HepG2 (cell line): ENCODE data around the gene SH3GL1. TPM values are rescaled to one million over a fixed set of nuclear protein-coding genes. Genes with fewer than 3 reads are reported as not detected.
A peak's percentile ranks its signal among the peaks of the same experiment; 100 is the strongest.

Source experiments
- ATAC-seq: fragments of 200-7000 bp; cut with Tn5 transposase; 3 replicates; pipeline ENCODE4 v1.9.1; 2020; ENCODE audit warnings: mild to moderate bottlenecking, moderate library complexity
- BruUV-seq: library from RNA; stranded (reverse); fragments of 400-500 nt; replicated peaks from 2 replicates; lab custom pipeline; 2021; lab: Mats Ljungman, UMichigan
- CTCF ChIA-PET: fragments of 300-600 bp; formaldehyde crosslinking; extraction: SDS; loops from one replicate; lab custom pipeline; 2021; ENCODE audit warnings: low total read pairs, inconsistent platforms, low intra/inter-chr PET ratio; lab: Yijun Ruan, JAX
- POLR2A ChIA-PET: fragments of 350-600 bp; sonication (Branson Sonifier 250); formaldehyde crosslinking; loops from one replicate; lab custom pipeline; 2020; ENCODE audit warnings: antibody characterized with exemption, inconsistent platforms; lab: Yijun Ruan, JAX
- DNase-seq: peaks from one replicate; pipeline ENCODE4 v3.0.0-alpha.2; 2015; ENCODE audit warnings: low spot score
- FAIRE-seq: peaks from 3 replicates; lab custom pipeline; 2011; peaks lifted over from hg19 to GRCh38; lab: Jason Lieb, UNC
- H2AFZ ChIP-seq: one replicate; pipeline ENCODE4 v1.6.1; 2011; ENCODE audit warnings: low read length, inconsistent platforms
- H3K27ac ChIP-seq: fragments of 300-600 bp; 3 replicates; pipeline ENCODE4 v1.8.0; 2011; ENCODE audit warnings: mixed run types, mild to moderate bottlenecking, mixed read lengths, low read length, inconsistent platforms; ENCODE audit not compliant: insufficient read depth; ENCODE audit errors: extremely low read length
- H3K27me3 ChIP-seq, 2 experiments: fragments of 200-600 bp in 1 of 2; 2 replicates in 1 of 2; 3 replicates in 1 of 2; pipeline versions ENCODE4 v1.6.0 to v1.8.0; 2011; ENCODE audit warnings: low read length in 2 of 2, mild to moderate bottlenecking in 2 of 2, moderate library complexity in 2 of 2, inconsistent platforms in 1 of 2; ENCODE audit not compliant: insufficient read depth in 2 of 2, control insufficient read depth in 1 of 2
- H3K36me3 ChIP-seq, 2 experiments: fragments of 200-600 bp in 1 of 2; replicated peaks in 1 of 2; 2 replicates in 1 of 2; 3 replicates in 1 of 2; pipeline versions ENCODE4 v1.5.1 to v1.8.0; 2011; ENCODE audit warnings: low read length in 2 of 2, inconsistent platforms in 1 of 2; ENCODE audit not compliant: insufficient read depth in 2 of 2, control insufficient read depth in 1 of 2
- H3K4me1 ChIP-seq: 2 replicates; pipeline ENCODE4 v1.5.1; 2012; ENCODE audit warnings: low read length, inconsistent platforms; ENCODE audit not compliant: insufficient read depth
- H3K4me2 ChIP-seq: 2 replicates; pipeline ENCODE4 v1.6.0; 2011; ENCODE audit warnings: low read depth, low read length, inconsistent platforms
- H3K4me3 ChIP-seq, 3 experiments: fragments of 200-600 bp in 1 of 3; sonication (generic), shearing (Covaris generic) in 1 of 3; replicated peaks in 1 of 3; 2 replicates each; pipeline ENCODE4 v1.5.1; 2011 to 2016; ENCODE audit warnings: low read length in 3 of 3, inconsistent platforms in 2 of 3, low read depth in 2 of 3, mild to moderate bottlenecking in 2 of 3, control low read depth in 1 of 3, mixed read lengths in 1 of 3; ENCODE audit not compliant: insufficient read depth in 1 of 3
- H3K79me2 ChIP-seq: one replicate; pipeline ENCODE4 v1.6.1; 2011; ENCODE audit warnings: low read length, inconsistent platforms; ENCODE audit not compliant: insufficient read depth
- H3K9ac ChIP-seq: 2 replicates; pipeline ENCODE4 v1.6.0; 2011; ENCODE audit warnings: mild to moderate bottlenecking, low read depth, low read length, inconsistent platforms; ENCODE audit not compliant: insufficient read depth
- H3K9me3 ChIP-seq: 2 replicates; pipeline ENCODE4 v1.5.1; 2012; ENCODE audit warnings: mild to moderate bottlenecking, low read length
- H4K20me1 ChIP-seq: 2 replicates; pipeline ENCODE4 v1.6.0; 2011; ENCODE audit warnings: inconsistent platforms, mild to moderate bottlenecking, low read length, moderate library complexity; ENCODE audit not compliant: insufficient read depth
- AGO1 ChIP-seq: fragments of 200-400 bp; formaldehyde crosslinking; IDR thresholded peaks from 2 replicates; pipeline ENCODE4 v1.6.1; 2017; ENCODE audit warnings: mild to moderate bottlenecking, low read depth, low read length, moderate library complexity; ENCODE audit not compliant: poor library complexity, severe bottlenecking
- FOXA1 ChIP-seq, 2 experiments: fragments of 450-650 bp in 1 of 2; sonication (generic) in 1 of 2; formaldehyde crosslinking in 1 of 2; IDR thresholded peaks; 2 replicates each; pipeline versions ENCODE4 v1.4.0 to v1.6.1; 2016 to 2020; ENCODE audit warnings: missing genetic modification reagents in 1 of 2
- HNRNPL ChIP-seq: fragments of 200-400 bp; formaldehyde crosslinking; IDR thresholded peaks from 2 replicates; pipeline ENCODE4 v1.6.1; 2017; ENCODE audit warnings: mild to moderate bottlenecking, low read depth, low read length
- MTERF4 ChIP-seq: sonication (generic); formaldehyde crosslinking; IDR thresholded peaks from 2 replicates; pipeline ENCODE4 v1.8.0; 2023; ENCODE audit warnings: mild to moderate bottlenecking, missing genetic modification reagents
- POLR2G ChIP-seq: fragments of 200-400 bp; formaldehyde crosslinking; IDR thresholded peaks from 2 replicates; pipeline ENCODE4 v1.6.1; 2018; ENCODE audit warnings: mild to moderate bottlenecking, low read depth, low read length, moderate library complexity
- PRDM15 ChIP-seq: sonication (generic); formaldehyde crosslinking; IDR thresholded peaks from 2 replicates; pipeline ENCODE4 v1.4.0; 2020; ENCODE audit warnings: missing genetic modification reagents
- SMYD3 ChIP-seq: sonication (generic); formaldehyde crosslinking; IDR thresholded peaks from 2 replicates; pipeline ENCODE4 v1.8.1; 2023; ENCODE audit warnings: mild to moderate bottlenecking, missing genetic modification reagents
- STAG1 ChIP-seq: sonication (generic); formaldehyde crosslinking; IDR thresholded peaks from 2 replicates; pipeline ENCODE4 v1.4.0; 2020; ENCODE audit warnings: missing genetic modification reagents
- ZBTB38 ChIP-seq: sonication (generic); formaldehyde crosslinking; IDR thresholded peaks from 2 replicates; pipeline ENCODE4 v1.5.1; 2020; ENCODE audit warnings: mild to moderate bottlenecking, missing genetic modification reagents
- ZNF713 ChIP-seq: sonication (generic); formaldehyde crosslinking; IDR thresholded peaks from 2 replicates; pipeline ENCODE4 v1.4.0; 2020; ENCODE audit warnings: mild to moderate bottlenecking, missing genetic modification reagents
- ZNF841 ChIP-seq: sonication (generic); formaldehyde crosslinking; IDR thresholded peaks from 2 replicates; pipeline ENCODE4 v1.8.1; 2023; ENCODE audit warnings: missing genetic modification reagents, borderline replicate concordance
- WGBS: methylation state at CpG from one replicate; pipeline ENCODE4 v1.1.6; 2017; ENCODE audit warnings: low lambda C conversion rate; 5-methylcytosine and 5-hydroxymethylcytosine counted together
- in situ Hi-C: cut with HindIII; loops from 2 replicates; pipeline ENCODE4 v1.10.0; 2017; ENCODE audit warnings: low pct_unique_long_range_greater_than_20kb; ENCODE audit not compliant: extremely low pct_ligation_motif_present
- intact Hi-C: fragments of 100-400 bp; cut with micrococcal nuclease; formaldehyde crosslinking; loops from one replicate; pipeline ENCODE4 v1.10.0; 2022; ENCODE audit not compliant: unreplicated experiment
- polyA plus RNA-seq, 8 experiments: library from polyadenylated mRNA; depleted of rRNA in 3 of 8; stranded (reverse) in 7 of 8; unstranded in 1 of 8; fragments of >200 nt; fragmentation: Illumina TruSeq in 4 of 8; extraction: Trizol in 4 of 8; gene quantifications; 2 replicates each; pipeline versions ENCODE4 v1.2.1 to v1.2.3, GENCODE V29; 2011 to 2016; ENCODE audit warnings: low read depth in 4 of 8, missing spikeins in 1 of 8, mixed read lengths in 1 of 8; ENCODE audit not compliant: insufficient read depth in 1 of 8
- total RNA-seq, 5 experiments: library from RNA; depleted of rRNA; stranded (reverse); fragments of >200 nt; fragmentation: Illumina TruSeq; extraction: Trizol; gene quantifications; 2 replicates each; pipeline ENCODE4 v1.2.3, GENCODE V29; 2016; ENCODE audit warnings: low read depth in 1 of 5
- TF ChIP-seq, protein P1 (sequence below): sonication (generic); formaldehyde crosslinking; IDR thresholded peaks from 2 replicates; pipeline ENCODE4 v1.4.0; 2020; ENCODE audit warnings: missing genetic modification reagents
- TF ChIP-seq, protein P2 (sequence below): IDR thresholded peaks from 2 replicates; pipeline ENCODE4 v1.6.1; 2012; ENCODE audit warnings: inconsistent platforms
- TF ChIP-seq, protein P3 (sequence below): sonication (generic); formaldehyde crosslinking; IDR thresholded peaks from 2 replicates; pipeline ENCODE4 v1.5.0; 2020; ENCODE audit warnings: mild to moderate bottlenecking, missing genetic modification reagents, moderate library complexity

The SH3GL1 gene
- total and polyA plus RNA-seq, 2 of the 13 experiments (the other 11 are each of a cell fraction or from before 2014, with no cell fraction given) = 33.0 to 45.1 TPM

DNA sequence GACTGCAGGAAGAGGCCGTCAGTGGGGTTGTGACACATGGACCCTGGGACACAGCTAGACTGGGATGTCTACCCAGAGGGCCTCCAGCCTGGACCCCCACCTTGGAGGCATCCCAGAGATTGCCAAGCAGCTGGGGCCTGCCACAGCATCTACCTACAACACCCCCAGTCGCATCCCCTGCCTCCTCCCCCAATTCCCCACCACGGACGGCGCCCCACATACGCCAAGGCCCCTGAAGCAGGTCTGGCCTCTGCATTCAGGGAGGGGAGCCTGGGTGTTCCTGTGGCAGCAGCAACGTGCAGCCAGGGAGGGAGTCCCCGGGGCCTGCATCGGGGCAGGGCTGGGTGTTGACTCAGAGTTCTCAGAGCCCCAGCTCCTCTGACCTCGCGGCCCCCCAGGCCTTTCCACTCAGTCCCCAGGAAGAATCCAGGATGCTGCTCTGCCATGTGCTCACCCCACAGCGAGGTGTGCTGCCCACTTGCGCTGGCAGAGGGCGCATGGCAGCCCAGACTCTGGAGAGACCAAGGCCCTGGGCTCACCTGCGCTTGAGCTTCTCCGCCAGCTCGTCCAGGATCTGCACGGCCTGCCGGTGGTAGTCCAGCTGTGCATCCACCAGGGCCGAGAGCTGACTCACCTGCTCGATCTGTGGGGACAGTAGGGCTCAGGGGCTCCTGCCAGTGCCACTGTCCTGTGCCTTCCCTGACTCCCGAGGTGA is 37.4 kb downstream of the SH3GL1 start:
- Histone ChIP-seq H3K9me3 (no peaks in the 10 kb centered on the region), H3K36me3 (peaks cover 30 to 69% of the 10 kb centered on the region in 2 experiments; a peak in 4 of 5 replicates), H3K79me2 (peaks cover 2% of the 10 kb centered on the region), H3K27me3 (no peaks in the 10 kb centered on the region), H3K27ac (no peak overlapping the region), H3K4me3 (no peak overlapping the region), H4K20me1 (no peaks in the 10 kb centered on the region), H3K9ac (no peak overlapping the region), H3K4me2 (no peak overlapping the region), H3K4me1 (no peaks in the 10 kb centered on the region), H2AFZ (no peak overlapping the region)
- ChIA-PET CTCF (interaction anchor here (0.7 kb wide), 1 partner anchor 37 kb away, joined by 3 read pairs; no protein-coding TSS in a partner anchor), POLR2A (interaction anchor here (1.4 to 2.7 kb wide), 3 partner anchors 12 to 31 kb away, joined by 5 to 11 read pairs (median 10); partner anchors contain the start of gene MPND)
- BruUV-seq = no TSS peak
- FAIRE-seq (no peak), ATAC-seq (peak; percentile 9), DNase-seq (no peak)
- in situ Hi-C loops (no loop called here), intact Hi-C loops (no loop called here)
- 93% methylated on average over 3 of the region's 22 CpGs for WGBS
- TF ChIP-seq ZNF841 (CRISPR knock-in tag) = 0 out of 2 replicates have a peak, but pooled peaks have one; percentile 12
- TF ChIP-seq STAG1 = peak; percentile 44
- peak; percentile 42; the same call in 1 of the 2 replicates for TF ChIP-seq ZBTB38 (CRISPR knock-in tag)
- TF ChIP-seq, protein P1, sequence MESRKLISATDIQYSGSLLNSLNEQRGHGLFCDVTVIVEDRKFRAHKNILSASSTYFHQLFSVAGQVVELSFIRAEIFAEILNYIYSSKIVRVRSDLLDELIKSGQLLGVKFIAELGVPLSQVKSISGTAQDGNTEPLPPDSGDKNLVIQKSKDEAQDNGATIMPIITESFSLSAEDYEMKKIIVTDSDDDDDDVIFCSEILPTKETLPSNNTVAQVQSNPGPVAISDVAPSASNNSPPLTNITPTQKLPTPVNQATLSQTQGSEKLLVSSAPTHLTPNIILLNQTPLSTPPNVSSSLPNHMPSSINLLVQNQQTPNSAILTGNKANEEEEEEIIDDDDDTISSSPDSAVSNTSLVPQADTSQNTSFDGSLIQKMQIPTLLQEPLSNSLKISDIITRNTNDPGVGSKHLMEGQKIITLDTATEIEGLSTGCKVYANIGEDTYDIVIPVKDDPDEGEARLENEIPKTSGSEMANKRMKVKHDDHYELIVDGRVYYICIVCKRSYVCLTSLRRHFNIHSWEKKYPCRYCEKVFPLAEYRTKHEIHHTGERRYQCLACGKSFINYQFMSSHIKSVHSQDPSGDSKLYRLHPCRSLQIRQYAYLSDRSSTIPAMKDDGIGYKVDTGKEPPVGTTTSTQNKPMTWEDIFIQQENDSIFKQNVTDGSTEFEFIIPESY = peak; percentile 62; the same call in 1 of the 2 replicates
- TF ChIP-seq, protein P2, sequence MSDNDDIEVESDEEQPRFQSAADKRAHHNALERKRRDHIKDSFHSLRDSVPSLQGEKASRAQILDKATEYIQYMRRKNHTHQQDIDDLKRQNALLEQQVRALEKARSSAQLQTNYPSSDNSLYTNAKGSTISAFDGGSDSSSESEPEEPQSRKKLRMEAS = peak; percentile 20; the same call in 1 of the 2 replicates
- TF ChIP-seq, protein P3, sequence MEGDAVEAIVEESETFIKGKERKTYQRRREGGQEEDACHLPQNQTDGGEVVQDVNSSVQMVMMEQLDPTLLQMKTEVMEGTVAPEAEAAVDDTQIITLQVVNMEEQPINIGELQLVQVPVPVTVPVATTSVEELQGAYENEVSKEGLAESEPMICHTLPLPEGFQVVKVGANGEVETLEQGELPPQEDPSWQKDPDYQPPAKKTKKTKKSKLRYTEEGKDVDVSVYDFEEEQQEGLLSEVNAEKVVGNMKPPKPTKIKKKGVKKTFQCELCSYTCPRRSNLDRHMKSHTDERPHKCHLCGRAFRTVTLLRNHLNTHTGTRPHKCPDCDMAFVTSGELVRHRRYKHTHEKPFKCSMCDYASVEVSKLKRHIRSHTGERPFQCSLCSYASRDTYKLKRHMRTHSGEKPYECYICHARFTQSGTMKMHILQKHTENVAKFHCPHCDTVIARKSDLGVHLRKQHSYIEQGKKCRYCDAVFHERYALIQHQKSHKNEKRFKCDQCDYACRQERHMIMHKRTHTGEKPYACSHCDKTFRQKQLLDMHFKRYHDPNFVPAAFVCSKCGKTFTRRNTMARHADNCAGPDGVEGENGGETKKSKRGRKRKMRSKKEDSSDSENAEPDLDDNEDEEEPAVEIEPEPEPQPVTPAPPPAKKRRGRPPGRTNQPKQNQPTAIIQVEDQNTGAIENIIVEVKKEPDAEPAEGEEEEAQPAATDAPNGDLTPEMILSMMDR = peak; percentile 56
- 0 out of 2 replicates have a peak, but pooled peaks have one; percentile 66 for TF ChIP-seq HNRNPL
- peak; percentile 76 for TF ChIP-seq AGO1
- no peak for TF ChIP-seq FOXA1 (IDR thresholded peaks at IDR 0.05)
- no peak for TF ChIP-seq FOXA1 (CRISPR knock-in tag; IDR thresholded peaks at IDR 0.05)
- TF ChIP-seq ZNF713 = no peak
- no peak for TF ChIP-seq PRDM15 (CRISPR knock-in tag)
- no peak for TF ChIP-seq SMYD3 (CRISPR knock-in tag)
- TF ChIP-seq POLR2G = peak; percentile 6; the same call in 1 of the 2 replicates
- TF ChIP-seq MTERF4 (CRISPR knock-in tag) = no peak
